Tibial artery (tissue), 4 donors: ENCODE measurements around the gene KIF6.
A peak's percentile ranks its signal among the peaks of the same experiment; 100 is the strongest.

ENCODE experiments used
- DNase-seq, 2 donors: peaks; one replicate each; pipeline ENCODE4 v3.0.0-alpha.2; 2019
- H3K27ac ChIP-seq, 2 donors: fragments of 200-600 bp; sonication (generic) in 1 of 2; 1 replicate in 1 of 2; 2 replicates in 1 of 2; pipeline ENCODE4 v1.5.1; 2018 to 2019; ENCODE audit warnings: mild to moderate bottlenecking in 1 of 2
- H3K27me3 ChIP-seq, 2 donors: fragments of 200-600 bp; sonication (generic) in 1 of 2; one replicate each; pipeline versions ENCODE4 v1.5.1 to v1.6.0; 2016 to 2019
- H3K36me3 ChIP-seq, 3 donors: fragments of 200-600 bp; sonication (generic) in 2 of 3; one replicate each; pipeline ENCODE4 v1.5.1; 2016 to 2019; ENCODE audit warnings: mild to moderate bottlenecking in 2 of 3
- H3K4me1 ChIP-seq, 4 donors: fragments of 200-600 bp; sonication (generic) in 2 of 4; 1 replicate in 3 of 4; 2 replicates in 1 of 4; pipeline ENCODE4 v1.5.1; 2016 to 2019
- H3K4me3 ChIP-seq, 2 donors: fragments of 200-600 bp; sonication (generic) in 1 of 2; 1 replicate in 1 of 2; 2 replicates in 1 of 2; pipeline ENCODE4 v1.5.1; 2018 to 2019; ENCODE audit warnings: mild to moderate bottlenecking in 2 of 2
- H3K9me3 ChIP-seq, 3 donors: fragments of 200-600 bp; sonication (generic) in 1 of 3; one replicate each; pipeline ENCODE4 v1.5.1; 2016 to 2019
- intact Hi-C: fragments of 100-400 bp; cut with DNase I; formaldehyde crosslinking; loops from one replicate; pipeline ENCODE4 v1.15.0; 2023; ENCODE audit warnings: low total_unique reads
- TF ChIP-seq, protein P1 (sequence below), 2 experiments: fragments of 200-600 bp in 1 of 2; fragments of 450-650 bp in 1 of 2; IDR thresholded peaks; one replicate each; pipeline ENCODE4 v1.5.1; 2017 to 2019; ENCODE audit warnings: antibody characterized with exemption in 2 of 2, mild to moderate bottlenecking in 1 of 2, moderate library complexity in 1 of 2

Gene KIF6

DNA sequence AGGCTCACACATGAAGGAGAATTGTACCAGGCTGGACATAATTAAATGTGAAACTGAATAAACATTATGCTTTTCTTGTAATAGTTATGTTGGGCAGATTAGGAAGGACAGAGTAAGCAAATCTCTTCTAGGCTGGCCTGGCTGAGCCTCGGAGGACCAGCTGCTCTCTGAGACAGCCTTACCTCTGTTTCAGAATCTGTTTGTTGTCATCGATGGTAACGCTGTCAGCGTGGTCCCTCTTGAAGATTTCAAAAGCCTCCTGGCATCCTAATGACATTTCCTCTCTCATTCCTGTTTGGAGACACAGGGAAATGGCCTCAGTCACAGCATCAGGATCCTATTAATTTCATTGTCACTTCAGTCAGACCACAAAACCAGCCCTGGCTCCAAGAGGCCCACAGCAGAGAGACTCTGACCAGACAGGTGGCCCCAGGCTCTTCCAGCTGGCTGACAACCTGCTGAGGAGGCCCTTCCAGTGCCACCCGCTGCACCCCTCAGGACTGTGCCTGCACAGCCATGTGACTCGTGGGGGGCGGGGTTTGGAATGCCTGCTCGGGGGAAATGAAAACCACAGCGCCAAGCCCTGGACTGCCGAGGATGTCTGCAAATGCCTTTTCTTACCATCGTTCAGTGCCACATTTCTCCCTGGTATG is 294.2 kb downstream of the KIF6 start:
- peak; percentile 51 to 78 for DNase-seq
- Histone ChIP-seq H3K27me3 (no peaks in the 10 kb centered on the region), H3K9me3 (no peaks in the 10 kb centered on the region), H3K36me3 (no peaks in the 10 kb centered on the region), H3K27ac (peak overlapping the region in 1 of 2 donors; percentile 46), H3K4me3 (no peak overlapping the region), H3K4me1 (peaks cover 0 to 10% (median 6%) of the 10 kb centered on the region in 4 donors)
- TF ChIP-seq, protein P1, sequence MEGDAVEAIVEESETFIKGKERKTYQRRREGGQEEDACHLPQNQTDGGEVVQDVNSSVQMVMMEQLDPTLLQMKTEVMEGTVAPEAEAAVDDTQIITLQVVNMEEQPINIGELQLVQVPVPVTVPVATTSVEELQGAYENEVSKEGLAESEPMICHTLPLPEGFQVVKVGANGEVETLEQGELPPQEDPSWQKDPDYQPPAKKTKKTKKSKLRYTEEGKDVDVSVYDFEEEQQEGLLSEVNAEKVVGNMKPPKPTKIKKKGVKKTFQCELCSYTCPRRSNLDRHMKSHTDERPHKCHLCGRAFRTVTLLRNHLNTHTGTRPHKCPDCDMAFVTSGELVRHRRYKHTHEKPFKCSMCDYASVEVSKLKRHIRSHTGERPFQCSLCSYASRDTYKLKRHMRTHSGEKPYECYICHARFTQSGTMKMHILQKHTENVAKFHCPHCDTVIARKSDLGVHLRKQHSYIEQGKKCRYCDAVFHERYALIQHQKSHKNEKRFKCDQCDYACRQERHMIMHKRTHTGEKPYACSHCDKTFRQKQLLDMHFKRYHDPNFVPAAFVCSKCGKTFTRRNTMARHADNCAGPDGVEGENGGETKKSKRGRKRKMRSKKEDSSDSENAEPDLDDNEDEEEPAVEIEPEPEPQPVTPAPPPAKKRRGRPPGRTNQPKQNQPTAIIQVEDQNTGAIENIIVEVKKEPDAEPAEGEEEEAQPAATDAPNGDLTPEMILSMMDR (IDR thresholded peaks at IDR 0.05): no peak
- intact Hi-C loops: no loop called here

DNA sequence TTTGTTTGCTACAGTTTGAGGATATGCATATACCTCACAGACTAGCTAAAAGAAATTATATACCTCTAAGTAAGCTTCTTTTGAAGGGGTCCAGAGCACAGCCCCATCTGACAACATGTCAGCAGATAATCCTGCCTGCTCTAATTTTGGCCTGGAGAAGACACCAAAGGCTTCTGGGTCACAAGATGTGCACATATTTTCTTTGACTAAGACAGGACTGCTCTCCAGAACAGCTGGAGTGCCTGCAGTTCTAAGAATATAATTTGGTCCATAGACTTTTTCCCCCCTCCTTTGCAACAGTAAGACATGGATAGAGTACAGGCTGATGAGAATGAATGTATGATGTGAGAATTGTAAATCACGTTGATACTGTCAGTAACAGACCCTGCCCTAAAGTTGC is 294.8 kb downstream of the KIF6 start:
- H3K9me3 ChIP-seq: no peaks in the 10 kb centered on the region
- H3K4me3 ChIP-seq: no peak overlapping the region
- H3K27me3 ChIP-seq: no peaks in the 10 kb centered on the region
- H3K36me3 ChIP-seq: no peaks in the 10 kb centered on the region
- DNase-seq: no peak
- H3K27ac ChIP-seq: peak overlapping the region in 1 of 2 donors; percentile 46
- H3K4me1 ChIP-seq: peaks cover 0 to 10% (median 6%) of the 10 kb centered on the region in 4 donors
- TF ChIP-seq, protein P1 (IDR thresholded peaks at IDR 0.05): no peak
- intact Hi-C loops: no loop called here

DNA sequence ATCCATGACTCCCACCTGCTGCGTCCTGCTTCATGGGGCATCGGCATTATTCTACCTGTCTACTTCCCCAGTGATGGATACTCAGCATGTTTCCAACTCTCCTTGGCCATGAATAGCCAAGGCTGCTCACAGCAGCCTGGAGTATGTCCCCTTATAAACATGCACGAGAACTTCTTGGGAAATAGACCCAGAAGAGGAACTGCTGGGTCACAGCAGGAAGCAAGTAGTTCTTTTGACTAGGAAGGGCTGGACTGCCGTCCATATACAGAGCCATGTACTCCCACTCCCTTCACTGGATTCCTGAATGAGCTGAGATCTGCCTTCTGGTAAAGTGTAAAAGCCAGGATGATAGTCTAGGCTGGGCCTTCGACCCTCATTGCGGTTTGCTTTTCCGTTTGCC is 296.4 kb downstream of the KIF6 start:
- H3K27ac ChIP-seq: no peak overlapping the region
- DNase-seq: no peak
- no peaks in the 10 kb centered on the region for H3K36me3 ChIP-seq
- no peak overlapping the region for H3K4me3 ChIP-seq
- TF ChIP-seq, protein P1 (IDR thresholded peaks at IDR 0.05): no peak
- H3K27me3 ChIP-seq: no peaks in the 10 kb centered on the region
- peaks cover 0 to 10% (median 6%) of the 10 kb centered on the region in 4 donors for H3K4me1 ChIP-seq
- intact Hi-C loops: no loop called here
- H3K9me3 ChIP-seq: no peaks in the 10 kb centered on the region

DNA sequence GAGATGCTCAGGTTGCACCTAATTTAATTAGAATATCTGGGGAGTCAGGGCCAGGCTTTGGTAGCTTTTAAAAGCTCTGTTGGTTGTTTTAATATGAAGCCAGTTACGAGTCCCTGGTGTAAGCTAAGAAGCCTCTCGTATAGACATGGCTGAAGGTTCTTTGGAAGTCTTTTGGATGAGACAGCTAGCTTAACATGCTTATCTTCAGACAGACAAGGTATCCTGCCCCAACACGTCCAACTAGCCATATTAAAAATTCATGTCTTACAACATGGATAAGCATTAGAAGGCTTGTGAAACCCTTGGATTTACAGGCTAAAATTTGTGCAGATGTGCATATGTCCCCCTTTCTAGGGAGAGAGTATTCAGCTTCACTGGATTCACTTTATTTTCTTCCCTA is 297.1 kb downstream of the KIF6 start:
- Histone ChIP-seq H3K27me3 (no peaks in the 10 kb centered on the region), H3K4me3 (no peak overlapping the region), H3K4me1 (peaks cover 0 to 10% (median 6%) of the 10 kb centered on the region in 4 donors), H3K27ac (no peak overlapping the region), H3K36me3 (no peaks in the 10 kb centered on the region), H3K9me3 (no peaks in the 10 kb centered on the region)
- no peak for DNase-seq
- intact Hi-C loops: no loop called here
- TF ChIP-seq, protein P1 (IDR thresholded peaks at IDR 0.05): no peak

DNA sequence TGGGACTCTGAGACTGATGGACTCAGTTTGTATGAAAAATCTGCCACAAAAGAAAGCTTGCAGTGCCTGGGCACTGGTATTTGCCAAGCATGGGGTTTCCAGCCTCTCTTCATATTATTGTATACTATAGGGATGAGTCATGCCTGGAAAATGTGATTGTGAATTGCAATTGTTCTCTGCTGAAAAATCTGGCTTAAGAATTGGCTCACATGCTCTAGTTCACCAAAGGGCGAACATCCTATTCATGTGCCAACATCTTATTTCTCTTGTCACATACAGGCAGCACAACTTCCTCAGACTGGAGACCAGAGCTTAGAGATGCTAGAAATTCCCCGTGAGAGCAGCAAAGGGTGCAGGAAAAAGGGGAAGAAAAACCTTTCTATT is 299.1 kb downstream of the KIF6 start:
- Histone ChIP-seq H3K9me3 (no peaks in the 10 kb centered on the region), H3K27ac (no peak overlapping the region), H3K4me1 (peaks cover 0 to 19% (median 13%) of the 10 kb centered on the region in 4 donors), H3K27me3 (no peaks in the 10 kb centered on the region), H3K36me3 (no peaks in the 10 kb centered on the region), H3K4me3 (no peak overlapping the region)
- DNase-seq: no peak
- TF ChIP-seq, protein P1 (IDR thresholded peaks at IDR 0.05): no peak
- intact Hi-C loops: no loop called here
